HG02571 (cell line): Measurements from ENCODE around the gene MRTO4.
"Not testable (repeated sequence)": the region's sequence is repeated elsewhere in the genome, so short reads cannot be mapped to it uniquely, and the experiment has no call there.

Experiments used
- ATAC-seq: cut with Tn5 transposase; IDR thresholded peaks from one replicate; pipeline ENCODE4 v1.9.1; 2021; ENCODE audit warnings: mild to moderate bottlenecking, moderate library complexity; ENCODE audit not compliant: unreplicated experiment

The MRTO4 gene

DNA sequence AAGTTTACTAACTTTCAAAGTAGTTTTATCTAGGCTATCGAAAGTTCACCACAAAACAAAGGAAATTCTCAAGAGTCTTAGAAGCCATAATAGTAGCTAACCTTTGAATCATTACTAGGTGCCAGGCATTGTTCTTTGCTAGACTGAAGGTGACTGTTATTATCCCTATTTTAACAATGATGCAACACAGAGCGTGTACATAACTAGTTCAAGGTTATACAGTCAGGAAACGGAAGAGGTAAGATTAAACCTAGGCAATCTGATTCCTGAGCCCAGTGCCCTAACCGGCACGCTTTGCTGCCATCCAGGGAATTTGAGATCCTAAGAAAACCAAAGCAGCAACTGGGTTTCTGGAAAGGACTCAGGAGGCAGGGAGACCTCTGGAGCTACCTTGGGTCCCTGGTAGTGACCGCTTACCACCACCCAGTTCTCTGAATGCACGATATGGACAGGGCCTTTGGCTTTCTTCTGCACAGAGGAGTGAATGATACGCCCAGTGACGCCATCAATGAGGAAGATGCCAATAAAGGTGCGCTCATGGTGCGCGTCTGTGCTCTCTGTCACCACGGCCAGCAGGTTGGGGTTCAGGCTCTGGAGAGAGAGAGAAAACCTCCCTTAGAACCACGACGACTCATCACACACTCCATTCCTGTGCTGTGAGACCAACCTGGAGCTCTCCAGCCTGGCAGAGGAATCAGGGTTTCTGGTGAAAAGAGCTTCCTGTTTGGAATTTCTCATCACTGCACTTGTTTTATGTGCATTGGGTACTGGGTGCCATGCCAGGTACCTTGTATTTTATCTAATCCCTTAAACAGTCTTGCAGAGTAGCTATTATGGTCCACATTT lies 28.4 kb upstream of the MRTO4 start:
- ATAC-seq = no peak

DNA sequence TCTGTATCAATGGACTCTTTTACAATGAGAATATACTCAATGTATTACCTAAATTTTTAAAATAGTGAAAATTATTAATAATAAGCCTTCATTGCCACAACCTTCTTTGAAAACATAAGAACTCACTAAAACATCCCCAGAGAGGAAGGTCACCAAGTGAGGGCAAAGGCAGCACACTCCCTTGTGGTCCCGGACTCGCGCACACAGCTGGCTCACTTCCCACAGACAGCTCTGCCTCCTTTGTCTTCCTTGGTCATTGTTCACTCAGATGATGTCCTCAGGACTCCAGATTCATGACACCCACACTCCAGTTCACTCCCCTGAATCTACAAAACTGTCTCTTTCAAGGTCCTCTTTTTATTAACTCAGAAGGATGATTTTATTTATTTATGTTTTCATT lies 22.4 kb upstream of the MRTO4 start:
- ATAC-seq = no peak

DNA sequence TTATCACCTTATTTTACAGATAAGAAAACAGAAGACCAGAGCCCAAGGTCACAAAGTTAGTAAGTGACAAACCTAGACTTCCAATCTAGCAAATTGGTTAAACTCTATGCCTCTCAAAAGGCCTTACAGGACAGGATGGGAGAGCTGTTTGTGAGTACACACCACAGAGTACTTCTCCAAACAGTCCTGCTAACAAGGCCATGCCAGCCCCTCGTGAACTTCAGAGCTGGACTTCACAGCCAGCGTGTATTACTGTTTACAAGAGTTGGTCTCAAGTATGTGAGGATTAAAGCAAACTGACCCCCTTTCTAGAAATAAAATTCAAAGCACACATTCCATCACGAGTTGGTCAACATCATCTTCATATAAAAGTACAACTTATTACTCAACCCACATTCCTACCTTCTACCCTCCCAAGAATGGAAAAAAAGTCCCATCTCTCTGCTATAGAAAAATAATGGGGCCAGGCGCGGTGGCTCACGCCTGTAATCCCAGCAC lies 21.7 kb upstream of the MRTO4 start:
- ATAC-seq = no peak

DNA sequence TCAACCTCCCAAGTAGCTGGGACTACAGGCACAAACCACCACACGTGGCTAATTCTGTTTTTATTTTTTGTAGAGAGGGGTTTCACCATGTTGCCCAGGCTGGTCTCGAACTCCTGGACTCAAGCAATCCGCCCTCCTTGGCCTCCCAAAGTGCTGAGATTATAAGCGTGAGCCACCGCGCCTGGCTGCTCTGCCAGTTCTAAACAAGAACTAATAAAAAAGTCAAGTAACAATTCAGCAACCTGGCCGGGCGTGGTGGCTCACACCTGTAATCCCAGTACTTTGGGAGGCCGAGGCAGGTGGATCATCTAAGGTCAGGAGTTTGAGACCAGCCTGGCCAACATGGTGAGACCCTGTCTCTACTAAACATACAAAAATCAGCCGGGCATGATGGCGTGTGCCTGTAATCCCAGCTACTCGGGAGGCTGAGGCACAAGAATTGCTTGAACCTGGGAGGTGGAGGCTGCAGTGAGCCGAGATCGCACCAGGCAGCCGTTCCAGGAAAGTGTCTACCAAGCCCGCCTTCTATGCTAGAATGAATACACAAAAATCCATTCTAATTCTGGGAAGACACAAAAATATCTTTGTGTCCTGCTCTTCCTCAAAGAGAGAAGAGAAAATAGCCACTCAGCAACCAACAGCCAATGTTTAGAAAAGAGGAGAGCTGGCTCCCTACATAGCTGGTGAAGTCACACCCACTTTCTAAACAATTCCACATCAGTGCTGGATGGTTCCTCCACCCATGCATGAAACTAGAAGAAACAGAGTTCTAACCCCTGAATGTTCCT lies 19.7 kb upstream of the MRTO4 start:
- not testable (repeated sequence) for ATAC-seq

DNA sequence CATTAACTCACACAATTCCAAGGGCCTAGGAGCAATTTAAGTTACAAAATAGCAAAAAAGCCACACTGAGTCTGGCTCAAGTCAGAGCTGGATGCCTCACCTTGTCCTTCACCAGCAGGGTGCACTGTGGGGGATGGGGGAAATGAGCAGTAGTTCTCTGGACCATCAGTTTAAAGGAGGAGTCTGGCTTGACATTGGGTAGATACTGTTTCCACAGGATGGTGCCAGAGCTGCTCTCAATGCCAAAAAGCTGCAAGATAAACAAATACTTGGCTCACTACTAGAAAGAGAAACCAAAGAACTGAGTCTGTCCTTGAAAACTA lies 19.1 kb upstream of the MRTO4 start:
- no peak for ATAC-seq

DNA sequence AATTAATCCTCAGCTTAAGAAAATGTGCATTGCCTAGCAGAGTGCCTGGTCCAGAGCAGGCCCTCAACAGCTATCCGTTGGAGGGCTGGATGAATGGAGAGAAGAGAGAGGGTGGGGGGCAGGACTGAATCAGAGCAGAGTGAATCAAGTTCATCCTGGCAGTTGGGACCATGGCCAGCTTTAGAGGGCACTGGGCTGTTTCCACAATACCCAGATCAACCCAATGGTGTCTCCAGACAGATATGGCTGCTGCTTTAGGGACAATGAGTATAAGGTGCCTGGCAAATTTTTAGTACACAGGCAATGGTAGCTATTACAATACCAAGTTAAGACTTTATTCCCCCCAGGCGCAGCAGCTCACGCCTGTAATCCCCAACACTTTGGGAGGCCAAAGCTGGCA lies 17.4 kb upstream of the MRTO4 start:
- ATAC-seq = no peak

DNA sequence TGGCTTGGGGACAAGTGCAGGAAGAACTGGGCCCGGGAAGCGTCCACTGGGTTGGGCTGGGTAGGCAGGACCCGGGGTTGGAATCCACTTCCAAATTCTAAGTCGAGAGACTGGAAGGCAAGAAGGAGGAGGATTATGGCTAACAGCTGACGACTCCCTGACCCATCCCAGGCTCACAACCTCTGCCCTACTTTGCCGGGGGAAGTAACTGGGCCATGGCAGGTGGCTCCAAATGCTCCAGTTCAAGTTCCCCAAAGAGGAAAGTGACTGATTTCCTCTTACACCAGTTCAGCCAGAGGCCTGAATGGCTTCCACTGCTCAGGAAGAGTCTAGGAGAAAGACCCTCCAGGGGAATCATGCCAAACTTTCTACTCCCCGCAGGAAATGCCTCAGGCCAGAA lies 11.7 kb upstream of the MRTO4 start:
- ATAC-seq = no peak

DNA sequence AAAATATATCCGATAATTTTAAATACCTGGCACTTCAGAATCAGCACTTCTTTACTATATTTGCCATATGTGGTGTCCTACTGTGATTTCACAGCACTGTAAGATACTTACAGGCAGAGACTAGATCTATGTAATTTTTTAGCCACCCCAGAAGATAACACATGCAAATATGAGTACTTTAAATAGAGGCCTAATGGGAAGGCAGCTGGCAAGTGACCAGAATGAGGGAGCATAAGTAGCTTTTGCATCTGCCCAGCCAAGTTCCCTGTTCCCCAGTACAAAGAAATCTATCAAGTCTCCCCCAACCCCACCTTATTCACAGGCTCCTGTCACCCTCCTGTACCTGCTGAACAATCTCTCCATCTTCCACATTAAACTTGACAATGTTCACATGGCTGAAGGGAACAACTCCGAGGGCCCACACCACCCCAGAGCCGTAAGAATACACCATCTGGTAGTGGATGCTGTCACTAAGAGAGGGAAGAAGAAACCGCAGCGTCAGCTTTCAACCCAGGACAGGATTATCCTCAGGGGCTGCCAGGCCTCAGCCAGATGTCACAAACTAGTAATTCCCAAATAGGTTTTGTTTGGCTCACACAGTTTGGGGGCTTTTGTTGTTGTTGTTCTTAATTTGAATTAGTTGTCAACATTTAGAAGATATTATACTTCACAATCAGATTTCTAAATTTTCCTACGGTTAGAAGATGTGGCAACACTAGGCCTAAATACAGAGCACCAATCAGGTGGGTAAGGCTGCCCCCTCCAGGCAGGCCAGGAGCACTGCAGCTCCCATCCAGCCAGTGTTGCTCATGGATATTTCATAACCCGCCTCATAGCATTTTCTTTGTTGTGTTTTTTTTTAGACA lies 10.7 kb upstream of the MRTO4 start:
- no peak for ATAC-seq

DNA sequence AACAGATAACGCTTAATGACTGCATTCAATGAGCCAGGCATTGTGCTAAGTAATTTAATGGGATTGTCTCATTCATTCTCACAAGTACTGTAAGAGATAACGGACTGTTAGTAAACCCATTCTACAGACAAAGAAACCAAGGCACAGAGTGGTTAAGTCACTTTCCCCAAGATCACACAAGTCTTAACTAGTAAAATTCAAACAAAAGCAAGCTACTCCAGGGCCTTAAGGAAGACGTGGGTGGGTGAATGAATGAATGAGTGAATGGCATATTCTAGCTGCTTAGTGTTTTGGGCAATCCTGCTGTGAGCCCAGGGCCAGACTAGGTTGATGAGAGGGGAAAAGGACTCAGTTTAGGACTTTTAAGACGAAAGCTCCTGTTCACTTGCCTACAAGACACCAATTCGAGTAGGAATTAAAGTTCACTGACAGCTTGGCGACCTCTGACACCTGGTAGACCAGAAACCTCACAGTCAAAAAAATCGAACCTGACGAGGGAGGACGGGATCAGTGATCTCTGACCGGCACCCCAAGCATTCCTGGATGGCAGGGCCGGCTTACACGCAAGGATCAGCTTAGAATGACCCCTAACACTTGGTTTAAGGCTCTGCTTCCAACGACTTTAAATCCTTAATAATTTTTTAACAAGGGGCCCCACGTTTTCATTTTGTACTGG lies 838 bp upstream of the MRTO4 start:
- ATAC-seq = no peak

DNA sequence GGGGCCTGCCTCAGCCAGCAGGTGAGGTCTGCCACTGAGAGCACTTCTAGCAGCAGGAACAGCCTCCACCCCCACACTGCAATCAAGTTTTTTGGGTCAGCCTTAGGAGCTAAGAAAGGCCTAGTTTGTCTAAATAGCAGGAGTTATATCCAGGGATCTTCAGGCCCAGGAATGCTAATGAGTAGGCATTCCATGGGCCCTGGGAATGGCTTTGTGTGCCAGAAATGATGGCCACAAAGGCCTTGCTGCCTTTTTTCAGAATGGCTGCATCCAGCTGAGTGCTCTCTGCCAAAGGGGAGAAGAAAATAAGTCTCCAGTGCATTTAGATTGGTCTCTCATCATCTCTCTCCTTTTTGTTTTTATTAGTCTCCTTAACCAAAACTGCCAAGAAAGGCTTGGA lies 2.8 kb downstream of the MRTO4 start:
- no peak for ATAC-seq

DNA sequence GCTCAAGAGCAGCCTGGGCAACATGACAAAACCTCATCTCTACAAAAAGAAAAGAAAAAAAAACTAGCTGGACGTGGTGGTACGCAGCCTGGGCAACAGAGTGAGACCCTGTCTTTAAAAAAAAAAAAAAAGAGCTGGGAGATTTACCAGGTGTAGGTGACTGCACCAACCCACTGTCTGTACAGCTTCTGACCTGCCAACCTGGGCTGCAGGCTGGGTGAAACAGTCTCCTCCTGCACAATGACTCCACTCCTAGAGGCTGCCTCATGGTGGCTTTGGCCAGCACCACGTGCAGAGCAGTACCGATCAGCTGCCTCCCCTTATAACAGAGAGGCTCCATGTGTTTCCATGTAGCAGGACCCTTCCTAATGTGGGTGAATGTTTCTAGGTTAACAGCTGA lies 3.7 kb downstream of the MRTO4 start:
- ATAC-seq = no peak

DNA sequence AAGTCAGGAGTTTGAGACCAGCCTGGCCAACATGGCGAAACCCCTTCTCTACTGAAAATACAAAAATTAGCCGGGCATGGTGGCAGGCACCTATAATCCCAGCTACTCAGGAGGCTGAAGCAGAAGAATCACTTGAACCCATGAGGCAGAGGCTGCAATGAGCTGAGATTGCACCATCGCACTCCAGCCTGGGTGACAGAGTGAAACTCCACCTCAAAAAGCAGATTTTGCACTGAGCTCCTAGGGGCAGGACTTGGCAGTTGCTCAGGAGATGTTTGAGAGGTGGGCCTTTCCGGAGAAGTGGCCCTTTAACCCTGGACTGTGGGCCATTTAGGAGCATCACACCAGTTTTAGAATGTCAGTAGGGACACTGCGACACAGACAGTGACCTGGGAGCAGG lies 4.7 kb downstream of the MRTO4 start:
- ATAC-seq = not testable (repeated sequence)

DNA sequence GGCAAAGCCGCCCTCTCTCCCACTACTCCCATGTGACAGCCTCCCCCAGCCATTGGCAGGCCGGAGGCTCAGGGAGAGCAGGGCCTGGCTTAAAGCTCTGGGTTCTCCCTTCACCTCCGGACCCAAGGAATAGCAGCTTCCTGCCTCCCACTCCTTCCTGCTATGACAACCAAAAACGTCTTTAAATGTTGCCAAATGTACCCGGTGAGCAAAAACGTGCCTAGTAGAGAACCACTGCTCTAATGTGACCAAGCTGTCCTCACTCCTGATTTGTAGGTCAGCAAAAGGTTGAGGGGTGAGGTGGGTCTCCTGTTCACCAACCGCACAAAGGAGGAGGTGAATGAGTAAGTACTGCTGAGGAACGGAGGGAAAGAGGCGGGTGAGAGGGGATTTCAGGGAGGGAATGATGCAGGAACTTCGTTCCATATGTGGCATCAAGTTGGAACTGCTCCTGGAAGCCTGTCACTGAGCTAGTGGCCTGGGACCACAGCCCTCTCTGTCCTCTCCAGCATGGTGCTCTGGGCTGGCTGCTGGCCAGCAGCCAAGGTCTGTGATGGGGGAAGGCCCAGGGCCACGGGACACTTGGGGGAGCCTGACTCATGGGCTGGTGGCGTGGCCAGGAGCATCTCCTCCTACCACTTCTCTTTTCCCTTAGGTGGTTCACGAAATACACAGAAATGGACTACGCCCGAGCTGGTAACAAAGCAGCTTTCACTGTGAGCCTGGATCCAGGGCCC lies 5.7 kb downstream of the MRTO4 start:
- ATAC-seq = no peak

DNA sequence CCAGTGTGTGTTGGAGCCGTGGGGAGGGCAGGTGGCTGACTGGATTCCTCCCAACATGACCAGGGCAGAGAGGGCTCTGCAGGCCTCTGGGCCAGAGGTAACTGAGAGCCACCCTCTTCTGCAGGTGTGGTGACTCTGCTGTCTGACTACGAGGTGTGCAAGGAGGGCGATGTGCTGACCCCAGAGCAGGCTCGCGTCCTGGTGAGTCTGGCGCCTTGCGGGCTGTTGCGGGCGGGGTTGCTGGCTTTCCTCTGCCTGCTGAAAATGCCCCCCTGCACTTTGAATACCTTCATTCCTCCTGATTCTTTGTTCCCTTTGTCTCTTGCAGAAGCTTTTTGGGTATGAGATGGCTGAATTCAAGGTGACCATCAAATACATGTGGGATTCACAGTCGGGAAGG lies 6.7 kb downstream of the MRTO4 start:
- no peak for ATAC-seq

DNA sequence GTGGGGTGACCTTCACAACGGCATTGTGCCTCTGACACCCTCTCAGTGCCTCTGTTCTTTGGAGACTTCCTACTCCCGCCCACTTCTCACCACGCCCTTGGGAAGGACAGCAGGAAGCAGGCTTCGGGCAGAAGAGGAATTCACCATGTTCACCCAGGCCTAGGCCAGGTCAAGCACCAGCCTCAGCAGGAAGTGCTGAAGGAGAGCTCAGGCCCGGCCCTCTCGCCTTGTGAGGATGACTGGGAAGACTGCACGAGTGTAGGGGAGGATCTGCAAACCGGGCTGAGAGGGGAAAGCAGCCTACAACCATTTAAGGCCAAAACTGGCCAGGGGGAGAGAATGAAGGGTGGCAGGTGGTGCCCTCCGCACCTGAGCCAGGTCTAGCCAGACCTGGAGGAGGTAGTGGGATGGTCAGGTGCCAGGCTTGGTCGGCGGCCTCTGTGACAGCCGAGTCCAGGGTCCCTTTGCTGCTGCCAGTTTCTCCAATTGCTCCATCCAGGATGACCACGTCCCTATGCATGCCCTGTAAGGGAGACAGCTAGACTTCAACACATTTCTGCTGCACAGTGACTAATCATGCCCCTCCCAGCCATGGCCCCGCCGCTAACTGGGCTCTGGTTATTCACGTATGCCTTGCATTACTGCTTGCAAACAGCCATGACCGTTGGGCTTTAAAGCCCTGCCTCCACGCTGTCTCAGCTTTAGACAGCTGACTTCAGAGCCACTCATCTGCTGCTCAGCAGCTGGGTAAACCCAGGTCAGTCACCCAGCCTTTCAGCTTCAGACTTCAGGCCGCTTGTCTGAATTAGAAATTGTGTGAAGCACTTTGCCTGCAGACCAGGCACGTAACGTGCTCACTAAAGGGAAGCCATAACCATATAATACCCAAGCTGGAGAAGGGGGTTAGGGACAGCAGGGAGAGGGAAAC lies 8.9 kb downstream of the MRTO4 start:
- ATAC-seq = no peak

DNA sequence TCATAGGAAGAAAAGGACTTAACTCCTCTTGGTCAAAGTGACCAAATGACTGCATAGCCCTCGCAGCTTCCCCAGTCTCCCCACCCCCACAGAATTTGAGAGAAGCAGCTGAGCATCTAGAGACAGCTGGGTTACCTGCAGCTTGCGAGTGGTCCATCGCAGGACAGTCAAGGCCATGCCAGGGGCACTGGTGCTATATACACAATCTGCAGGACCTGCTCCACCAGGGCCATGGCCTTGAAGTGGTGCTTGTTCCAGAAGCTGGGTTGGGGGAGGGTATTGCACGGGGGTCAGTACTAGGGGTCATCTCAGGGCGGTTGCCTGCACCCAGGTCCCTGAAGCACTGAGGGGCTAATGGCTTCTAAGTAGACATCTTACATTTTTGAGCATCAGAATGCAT lies 10.4 kb downstream of the MRTO4 start:
- ATAC-seq = no peak

DNA sequence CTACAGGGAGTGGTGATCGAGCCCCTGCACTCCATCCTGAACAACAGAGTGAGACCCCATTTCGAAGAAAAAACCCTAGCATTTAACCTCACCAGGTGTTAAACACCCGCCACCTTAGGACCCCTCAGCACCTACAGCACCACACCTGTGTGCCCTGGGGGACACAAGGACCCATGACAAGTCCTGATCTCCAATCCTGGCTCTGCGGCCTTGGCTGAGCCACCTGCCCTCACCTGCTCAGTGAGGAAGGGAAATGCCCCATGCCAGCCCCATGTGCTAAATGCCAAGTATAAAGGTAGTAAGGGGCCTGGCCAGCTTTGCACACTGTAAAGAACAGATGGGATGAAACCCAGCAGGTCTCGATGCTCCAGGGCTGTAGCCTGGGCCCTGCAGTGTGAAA lies 11.1 kb downstream of the MRTO4 start:
- no peak for ATAC-seq

DNA sequence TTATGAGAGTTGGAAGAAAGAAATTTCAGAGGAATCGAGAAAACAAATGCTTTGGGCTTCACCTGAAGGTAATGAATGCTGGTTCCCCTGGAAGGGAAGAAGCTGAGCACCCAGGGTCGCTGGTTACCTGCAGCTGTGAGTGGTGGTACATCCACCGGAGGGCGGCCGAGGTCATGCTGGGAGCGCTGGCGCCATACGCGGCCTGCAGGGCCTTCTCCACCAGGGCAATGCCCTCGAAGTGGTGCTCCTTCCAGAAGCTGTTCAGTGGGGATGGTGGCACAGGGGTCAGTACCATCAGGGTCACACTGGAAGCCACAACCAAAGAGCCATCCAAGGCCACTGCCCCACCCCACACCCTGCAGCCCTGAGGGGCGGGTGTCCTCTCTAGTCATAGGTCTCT lies 16.8 kb downstream of the MRTO4 start:
- no peak for ATAC-seq
